Neural crest cell (in vitro differentiated cells): ENCODE results near the gene HLA-DPB1. TPM values are rescaled to one million over a fixed set of nuclear protein-coding genes. Genes with fewer than 3 reads are reported as not detected.

Experiments
- DNase-seq: peaks from one replicate; pipeline ENCODE4 v3.0.0; 2021; ENCODE audit warnings: low read depth, mixed read lengths, low spot score
- H3K27ac Mint-ChIP-seq: one replicate; pipeline ENCODE4 v1.8.0; 2021; ENCODE audit warnings: mild to moderate bottlenecking, mixed read lengths; ENCODE audit not compliant: unreplicated experiment
- H3K27me3 Mint-ChIP-seq: 2 replicates; pipeline ENCODE4 v1.8.0; 2021; ENCODE audit warnings: low read depth, mild to moderate bottlenecking, mixed read lengths
- H3K36me3 Mint-ChIP-seq: 2 replicates; pipeline ENCODE4 v1.8.0; 2021; ENCODE audit warnings: low read depth, mild to moderate bottlenecking, mixed read lengths
- H3K4me1 Mint-ChIP-seq: 2 replicates; pipeline ENCODE4 v1.8.0; 2021; ENCODE audit warnings: mixed read lengths
- H3K4me3 Mint-ChIP-seq: one replicate; pipeline ENCODE4 v1.8.0; 2021; ENCODE audit warnings: mild to moderate bottlenecking, mixed read lengths
- H3K9me3 Mint-ChIP-seq: 2 replicates; pipeline ENCODE4 v1.8.0; 2021; ENCODE audit warnings: mixed read lengths
- CTCF ChIP-seq: fragments of 200-600 bp; sonication (generic); conservative IDR thresholded peaks from 2 replicates; pipeline ENCODE4 v1.5.0; 2021; ENCODE audit warnings: antibody characterized with exemption, mild to moderate bottlenecking
- total RNA-seq: library from RNA; stranded (reverse); gene quantifications from 2 replicates; pipeline ENCODE4 v1.2.1, GENCODE V29; 2021

Gene HLA-DPB1
- total RNA-seq, 1 donor from 2014 or later = 20.4 TPM

DNA sequence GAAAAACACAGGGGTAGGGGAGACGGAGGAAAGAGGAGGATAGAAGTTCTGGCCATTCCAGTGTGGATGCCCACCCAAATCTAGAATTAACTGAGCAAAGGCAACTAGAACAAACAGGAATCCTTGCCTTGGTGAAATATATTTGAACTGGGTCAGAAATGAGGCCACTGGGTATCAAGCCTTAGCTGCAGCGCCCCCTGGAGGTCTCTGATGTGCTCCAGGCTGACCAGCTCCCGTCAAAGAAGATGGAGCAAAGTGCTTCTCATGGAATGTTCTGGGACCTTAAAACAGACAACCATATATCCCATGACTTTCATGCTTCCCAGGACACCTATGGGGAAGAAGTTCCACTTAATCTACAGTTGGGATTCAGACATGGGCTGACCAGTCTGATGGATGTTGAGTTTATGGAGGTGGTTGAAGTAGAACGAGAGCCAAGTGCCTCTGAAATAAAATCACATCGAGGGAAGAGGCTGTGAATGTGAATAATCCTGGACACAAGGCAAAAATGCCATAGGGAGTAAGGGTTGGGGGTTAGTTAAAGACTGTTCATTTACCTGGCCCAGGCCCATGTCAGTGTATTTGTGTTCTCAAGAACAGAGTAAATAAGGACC lies 50.4 kb downstream of the HLA-DPB1 start:
- TF ChIP-seq CTCF = peak; percentile 64
- Mint-ChIP-seq H3K9me3 (peaks cover 3% of the 10 kb centered on the region), H3K4me1 (peaks cover 10% of the 10 kb centered on the region), H3K27ac (no peak overlapping the region), H3K27me3 (peaks cover 53% of the 10 kb centered on the region), H3K36me3 (no peaks in the 10 kb centered on the region), H3K4me3 (no peak overlapping the region)
- peak; percentile 66 for DNase-seq

DNA sequence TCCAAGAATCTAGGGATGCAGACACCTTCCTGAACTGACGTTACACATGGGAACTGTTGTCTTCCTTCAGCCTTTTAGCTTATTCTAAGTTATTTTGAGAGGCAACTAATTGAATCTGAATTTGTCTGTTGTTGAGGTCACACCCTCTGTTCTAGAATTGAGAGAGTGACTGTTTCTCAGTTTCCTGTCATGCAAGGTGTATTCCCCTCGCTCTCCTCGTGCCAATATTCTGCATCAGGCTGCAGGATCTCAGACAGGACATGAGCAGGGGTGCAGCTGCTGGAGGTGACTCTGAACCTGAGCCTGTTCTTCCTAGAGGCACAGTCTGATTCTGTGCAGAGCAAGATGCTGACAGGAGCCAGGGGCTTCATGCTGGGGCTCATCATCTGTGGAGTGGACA lies 52.5 kb downstream of the HLA-DPB1 start:
- Mint-ChIP-seq H3K4me3 (no peak overlapping the region), H3K27me3 (peaks cover 39% of the 10 kb centered on the region), H3K9me3 (peaks cover 3% of the 10 kb centered on the region), H3K36me3 (no peaks in the 10 kb centered on the region), H3K27ac (no peak overlapping the region), H3K4me1 (peaks cover 10% of the 10 kb centered on the region)
- no peak for DNase-seq
- TF ChIP-seq CTCF = no peak

DNA sequence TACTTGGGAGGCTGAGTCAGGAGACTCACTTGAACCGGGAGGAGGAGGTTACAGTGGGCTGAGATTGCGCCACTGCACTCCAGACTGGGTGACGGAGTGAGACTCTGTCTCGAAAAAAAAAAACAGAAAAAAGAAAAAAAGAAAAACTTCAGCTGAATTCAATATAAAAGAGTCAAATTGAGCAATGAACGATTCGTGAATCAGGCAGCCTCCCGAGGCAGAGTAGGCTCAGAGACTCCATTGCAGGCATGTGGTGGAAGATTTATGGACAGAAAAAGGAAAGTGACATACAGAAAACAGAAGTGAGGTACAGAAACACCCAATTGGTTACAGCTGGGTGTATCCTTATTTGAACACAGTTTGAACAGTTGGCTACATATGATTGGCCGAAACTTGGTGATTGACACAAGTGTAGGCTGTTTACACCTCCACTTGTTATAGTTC lies 56.3 kb downstream of the HLA-DPB1 start:
- Mint-ChIP-seq H3K27ac (no peak overlapping the region), H3K27me3 (peaks cover 32% of the 10 kb centered on the region), H3K9me3 (no peaks in the 10 kb centered on the region), H3K36me3 (no peaks in the 10 kb centered on the region), H3K4me1 (no peaks in the 10 kb centered on the region), H3K4me3 (no peak overlapping the region)
- TF ChIP-seq CTCF = no peak
- DNase-seq = no peak

DNA sequence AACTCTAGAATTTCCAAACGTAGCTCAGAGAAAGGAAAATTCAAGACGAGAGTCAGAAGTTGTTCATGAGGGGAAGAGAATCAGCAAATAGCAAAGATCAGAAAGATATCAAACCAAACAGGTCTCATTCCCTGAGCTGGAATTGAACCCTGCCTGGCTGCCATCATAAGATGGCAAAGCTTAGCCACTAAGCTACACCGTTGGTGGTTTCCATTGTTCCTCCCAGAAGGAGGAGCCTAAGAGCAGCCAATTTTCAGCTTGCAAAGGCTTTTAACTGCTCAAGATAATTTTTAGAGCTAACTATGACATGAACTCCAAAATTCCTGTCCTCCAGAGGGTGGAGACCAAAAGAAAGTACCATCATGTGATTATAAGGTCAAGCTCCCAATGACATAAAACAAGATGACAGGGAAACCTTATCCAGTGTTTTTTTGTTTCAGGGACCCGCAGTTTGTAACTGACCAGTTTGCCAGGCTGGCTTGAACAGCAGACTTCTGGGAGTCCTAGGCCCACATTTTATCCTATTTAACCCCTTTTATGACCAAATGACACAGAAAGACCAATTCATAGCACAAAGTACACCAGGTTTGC lies 60.6 kb downstream of the HLA-DPB1 start:
- Mint-ChIP-seq H3K36me3 (no peaks in the 10 kb centered on the region), H3K27ac (no peak overlapping the region), H3K4me3 (no peak overlapping the region), H3K27me3 (peaks cover 24% of the 10 kb centered on the region), H3K4me1 (no peaks in the 10 kb centered on the region), H3K9me3 (no peaks in the 10 kb centered on the region)
- no peak for TF ChIP-seq CTCF
- no peak for DNase-seq

Other genes with a start within 250 kb of the HLA-DPB1 start
- 18.0 and 18.2 TPM in 2 replicates for gene TAP2, start 237.3 kb upstream of the HLA-DPB1 start, total RNA-seq
- gene PSMB8, start 231.9 kb upstream of the HLA-DPB1 start, total RNA-seq = 1.1 and 1.7 TPM in 2 replicates
- 2.7 and 2.8 TPM in 2 replicates for gene TAP1, start 222.3 kb upstream of the HLA-DPB1 start, total RNA-seq
- gene PSMB9, start 221.8 kb upstream of the HLA-DPB1 start, total RNA-seq = not detected in 2 replicates
- gene HLA-DMB, start 135.0 kb upstream of the HLA-DPB1 start, total RNA-seq = 0.59 and 0.63 TPM in 2 replicates
- 0.89 and 1.7 TPM in 2 replicates for gene HLA-DMA, start 122.9 kb upstream of the HLA-DPB1 start, total RNA-seq
- gene BRD2, start 107.4 kb upstream of the HLA-DPB1 start, total RNA-seq = 312 and 329 TPM in 2 replicates
- gene HLA-DOA, start 66.4 kb upstream of the HLA-DPB1 start, total RNA-seq = 1.7 and 2.8 TPM in 2 replicates
- gene HLA-DPA1, start 2.3 kb upstream of the HLA-DPB1 start, total RNA-seq = 1.8 and 3.4 TPM in 2 replicates
- 4.2 and 5.9 TPM in 2 replicates for gene COL11A2, start 116.5 kb downstream of the HLA-DPB1 start, total RNA-seq
- gene RXRB, start 124.7 kb downstream of the HLA-DPB1 start, total RNA-seq = 31.8 and 33.1 TPM in 2 replicates
- gene SLC39A7, start 124.9 kb downstream of the HLA-DPB1 start, total RNA-seq = 95.7 and 103 TPM in 2 replicates
- 3.3 and 4.4 TPM in 2 replicates for gene HSD17B8, start 128.7 kb downstream of the HLA-DPB1 start, total RNA-seq
- 61.2 and 61.7 TPM in 2 replicates for gene RING1, start 132.5 kb downstream of the HLA-DPB1 start, total RNA-seq
- gene VPS52, start 195.9 kb downstream of the HLA-DPB1 start, total RNA-seq = 53.2 and 57.3 TPM in 2 replicates
- 2,299 and 2,407 TPM in 2 replicates for gene RPS18, start 196.1 kb downstream of the HLA-DPB1 start, total RNA-seq
- 2.0 and 2.8 TPM in 2 replicates for gene B3GALT4, start 201.1 kb downstream of the HLA-DPB1 start, total RNA-seq
- 54.5 and 60.6 TPM in 2 replicates for gene WDR46, start 213.2 kb downstream of the HLA-DPB1 start, total RNA-seq
- gene PFDN6, start 213.6 kb downstream of the HLA-DPB1 start, total RNA-seq = 54.9 and 61.4 TPM in 2 replicates
- 51.9 and 56.0 TPM in 2 replicates for gene RGL2, start 223.0 kb downstream of the HLA-DPB1 start, total RNA-seq
- gene TAPBP, start 238.1 kb downstream of the HLA-DPB1 start, total RNA-seq = 15.4 and 16.2 TPM in 2 replicates
- gene ZBTB22, start 241.8 kb downstream of the HLA-DPB1 start, total RNA-seq = 23.0 and 23.4 TPM in 2 replicates
- gene DAXX, start 247.0 kb downstream of the HLA-DPB1 start, total RNA-seq = 85.0 and 88.2 TPM in 2 replicates